DMS 273 (cell line): ENCODE measurements around the gene RAB3IL1.
"Not testable (repeated sequence)": the region's sequence is repeated elsewhere in the genome, so short reads cannot be mapped to it uniquely, and the experiment has no call there.

Source experiments
- DNase-seq: peaks from one replicate; lab custom pipeline; 2025; ENCODE audit not compliant: unreplicated experiment; lab: John Stamatoyannopoulos, UW

RAB3IL1 gene

GRCh38 chr11:61887839-61888494 is 29.4 kb downstream of the RAB3IL1 start:
- DNase-seq = no peak

- no peak for DNase-seq
Measured at GRCh38 chr11:61886643-61887042, 30.7 kb downstream of the RAB3IL1 start.

GRCh38 chr11:61885784-61886580 is 31.4 kb downstream of the RAB3IL1 start:
- no peak for DNase-seq

- peak; percentile 25 for DNase-seq
Measured at GRCh38 chr11:61885166-61885778, 32.1 kb downstream of the RAB3IL1 start.

GRCh38 chr11:61883947-61884346 is 33.4 kb downstream of the RAB3IL1 start:
- DNase-seq = no peak

- no peak for DNase-seq
Measured at GRCh38 chr11:61883327-61883726, 34.0 kb downstream of the RAB3IL1 start.

GRCh38 chr11:61882879-61883278 is 34.5 kb downstream of the RAB3IL1 start:
- DNase-seq = no peak

GRCh38 chr11:61882267-61882666 is 35.1 kb downstream of the RAB3IL1 start:
- DNase-seq = not testable (repeated sequence)

- DNase-seq = no peak
Measured at GRCh38 chr11:61881397-61881796, 36.0 kb downstream of the RAB3IL1 start.

GRCh38 chr11:61880454-61880853 is 36.9 kb downstream of the RAB3IL1 start:
- no peak for DNase-seq

- DNase-seq = no peak
Measured at GRCh38 chr11:61880031-61880430, 37.3 kb downstream of the RAB3IL1 start.

- DNase-seq = no peak
Measured at GRCh38 chr11:61879152-61879551, 38.2 kb downstream of the RAB3IL1 start.

- DNase-seq = no peak
Measured at GRCh38 chr11:61875698-61876097, 41.7 kb downstream of the RAB3IL1 start.

GRCh38 chr11:61874853-61875252 is 42.5 kb downstream of the RAB3IL1 start:
- no peak for DNase-seq

- peak; percentile 32 for DNase-seq
Measured at GRCh38 chr11:61874377-61874809, 43.0 kb downstream of the RAB3IL1 start.

- no peak for DNase-seq
Measured at GRCh38 chr11:61873588-61874376, 43.6 kb downstream of the RAB3IL1 start.

GRCh38 chr11:61872935-61873565 is 44.3 kb downstream of the RAB3IL1 start:
- no peak for DNase-seq

GRCh38 chr11:61871158-61871597 is 46.2 kb downstream of the RAB3IL1 start:
- peak; percentile 87 for DNase-seq

GRCh38 chr11:61870541-61871031 is 46.8 kb downstream of the RAB3IL1 start:
- no peak for DNase-seq

- DNase-seq = no peak
Measured at GRCh38 chr11:61869708-61870451, 47.5 kb downstream of the RAB3IL1 start.
